Activated CD4-positive, CD25-positive, alpha-beta regulatory T cell treated with anti-CD3 and anti-CD28 coated beads, Interleukin-2, amount 50 U/mL, for 16 hours (primary cell): Measurements from ENCODE around the gene PDP2.
"Not testable (repeated sequence)": the region's sequence is repeated elsewhere in the genome, so short reads cannot be mapped to it uniquely, and the experiment has no call there.

Experiments
- DNase-seq: peaks from one replicate; pipeline ENCODE4 v3.0.0-alpha.2; 2020; ENCODE audit warnings: low read depth, low spot score

The PDP2 gene

GRCh38 chr16:66886321-66886720, 6.0 kb downstream of the PDP2 start:
- DNase-seq, result no peak

GRCh38 chr16:66886914-66887313, 6.6 kb downstream of the PDP2 start:
- no peak for DNase-seq

GRCh38 chr16:66888647-66889615, 8.6 kb downstream of the PDP2 start:
- no peak for DNase-seq

- DNase-seq, result no peak
These were observed 9.3 kb downstream of the PDP2 start for GRCh38 chr16:66889622-66890021.

- no peak for DNase-seq
These were observed 10.5 kb downstream of the PDP2 start for GRCh38 chr16:66890799-66891198.

GRCh38 chr16:66891360-66891759, 11.0 kb downstream of the PDP2 start:
- DNase-seq, result no peak

- DNase-seq, result no peak
These were observed 11.5 kb downstream of the PDP2 start for GRCh38 chr16:66891797-66892196.

GRCh38 chr16:66894055-66894454, 13.7 kb downstream of the PDP2 start:
- DNase-seq, result no peak

GRCh38 chr16:66894948-66895688, 14.8 kb downstream of the PDP2 start:
- no peak for DNase-seq

GRCh38 chr16:66895689-66895979, 15.3 kb downstream of the PDP2 start:
- DNase-seq, result no peak

- no peak for DNase-seq
These were observed 15.7 kb downstream of the PDP2 start for GRCh38 chr16:66895999-66896398.

GRCh38 chr16:66896682-66897081, 16.4 kb downstream of the PDP2 start:
- DNase-seq, result not testable (repeated sequence)

- DNase-seq, result no peak
These were observed 17.9 kb downstream of the PDP2 start for GRCh38 chr16:66898207-66898606.

- DNase-seq, result no peak
These were observed 18.6 kb downstream of the PDP2 start for GRCh38 chr16:66898933-66899309.

GRCh38 chr16:66899310-66899944, 19.1 kb downstream of the PDP2 start:
- no peak for DNase-seq

GRCh38 chr16:66899945-66900710, 19.8 kb downstream of the PDP2 start:
- no peak for DNase-seq

GRCh38 chr16:66900721-66901441, 20.6 kb downstream of the PDP2 start:
- no peak for DNase-seq

GRCh38 chr16:66901626-66902025, 21.3 kb downstream of the PDP2 start:
- DNase-seq, result no peak

- DNase-seq, result no peak
These were observed 22.6 kb downstream of the PDP2 start for GRCh38 chr16:66902648-66903543.
